Activated T-cell treated with anti-CD3 and anti-CD28 coated beads, Interleukin-2, amount 50 U/mL, for 48 hours (primary cell): ENCODE data around the gene RC3H1.

ENCODE experiments used
- DNase-seq, 2 experiments: peaks; one replicate each; pipeline ENCODE4 v3.0.0-alpha.2; 2020

RC3H1 gene

DNA sequence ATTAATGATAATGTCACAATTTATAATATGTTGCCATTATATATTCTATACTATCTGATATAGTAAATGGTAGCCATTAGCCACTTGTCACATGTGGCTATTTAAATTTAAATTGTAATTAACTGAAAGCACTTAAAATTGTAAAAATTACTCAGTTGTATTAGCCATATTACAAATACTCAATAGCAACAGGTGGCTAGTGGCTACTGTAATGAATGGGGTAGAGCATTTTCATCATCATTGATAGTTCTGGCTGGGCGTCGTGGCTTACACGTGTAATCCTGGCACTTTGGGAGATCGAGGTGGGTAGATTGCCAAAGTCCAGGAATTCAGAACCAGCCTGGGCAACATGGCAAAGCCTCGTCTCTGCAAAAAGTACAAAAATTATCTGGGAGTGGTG lies 137.5 kb downstream of the RC3H1 start:
- no peak for DNase-seq
